ENCODE data around the gene CAPZB.

The CAPZB gene

GRCh38 chr1:19468397-19468956 lies 16.9 kb downstream of the CAPZB start:
- no peak for DNase-seq (ENCODE audit: low read depth)

- DNase-seq (ENCODE audit: low read depth): no peak
Observed at GRCh38 chr1:19467199-19468187, 17.8 kb downstream of the CAPZB start.

GRCh38 chr1:19466112-19466561 lies 19.2 kb downstream of the CAPZB start:
- no peak for DNase-seq (ENCODE audit: low read depth)

GRCh38 chr1:19465650-19466049 lies 19.7 kb downstream of the CAPZB start:
- no peak for DNase-seq (ENCODE audit: low read depth)

GRCh38 chr1:19465123-19465522 lies 20.2 kb downstream of the CAPZB start:
- no peak for DNase-seq (ENCODE audit: low read depth)

GRCh38 chr1:19464696-19465095 lies 20.6 kb downstream of the CAPZB start:
- DNase-seq (ENCODE audit: low read depth): no peak

- no peak for DNase-seq (ENCODE audit: low read depth)
Observed at GRCh38 chr1:19463504-19463803, 21.9 kb downstream of the CAPZB start.

- no peak for DNase-seq (ENCODE audit: low read depth)
Observed at GRCh38 chr1:19462781-19463503, 22.4 kb downstream of the CAPZB start.

- DNase-seq (ENCODE audit: low read depth): no peak
Observed at GRCh38 chr1:19461220-19461554, 24.2 kb downstream of the CAPZB start.

GRCh38 chr1:19460535-19461219 lies 24.7 kb downstream of the CAPZB start:
- DNase-seq (ENCODE audit: low read depth): no peak

GRCh38 chr1:19458815-19459417 lies 26.4 kb downstream of the CAPZB start:
- DNase-seq (ENCODE audit: low read depth): no peak

GRCh38 chr1:19457607-19458006 lies 27.7 kb downstream of the CAPZB start:
- no peak for DNase-seq (ENCODE audit: low read depth)

- DNase-seq (ENCODE audit: low read depth): no peak
Observed at GRCh38 chr1:19456968-19457441, 28.3 kb downstream of the CAPZB start.

GRCh38 chr1:19455353-19455752 lies 30.0 kb downstream of the CAPZB start:
- DNase-seq (ENCODE audit: low read depth): no peak

- no peak for DNase-seq (ENCODE audit: low read depth)
Observed at GRCh38 chr1:19454265-19455146, 30.8 kb downstream of the CAPZB start.

- no peak for DNase-seq (ENCODE audit: low read depth)
Observed at GRCh38 chr1:19453741-19454201, 31.6 kb downstream of the CAPZB start.

- DNase-seq (ENCODE audit: low read depth): no peak
Observed at GRCh38 chr1:19452221-19452663, 33.1 kb downstream of the CAPZB start.

- DNase-seq (ENCODE audit: low read depth): peak; percentile 91
Observed at GRCh38 chr1:19450811-19451515, 34.4 kb downstream of the CAPZB start.

GRCh38 chr1:19449454-19450228 lies 35.7 kb downstream of the CAPZB start:
- no peak for DNase-seq (ENCODE audit: low read depth)

Data from non-pigmented ciliary epithelial cell (primary cell).